Hematopoietic multipotent progenitor cell (in vitro differentiated cells): ENCODE measurements around the gene DLEC1. TPM values are rescaled to one million over a fixed set of nuclear protein-coding genes. Genes with fewer than 3 reads are reported as not detected.

Source experiments
- DNase-seq, 3 donors: peaks; one replicate each; pipeline ENCODE4 v3.0.0-alpha.2; 2011 to 2015; ENCODE audit warnings: low read depth in 2 of 3, low spot score in 2 of 3
- total RNA-seq: library from RNA; depleted of rRNA; stranded (reverse); fragments of >200 nt; gene quantifications from one replicate; pipeline ENCODE4 v1.2.3, GENCODE V29; 2012

DLEC1 gene
- total RNA-seq, 1 donor = 0.54 TPM

GRCh38 chr3:38002291-38002876 is 36.6 kb upstream of the DLEC1 start:
- DNase-seq = no peak

- DNase-seq = no peak
Observed at GRCh38 chr3:38002940-38003339, 36.1 kb upstream of the DLEC1 start.

GRCh38 chr3:38003371-38003816 is 35.6 kb upstream of the DLEC1 start:
- peak in 2 of 3 donors; percentile 37 to 55 for DNase-seq

GRCh38 chr3:38003817-38004414 is 35.1 kb upstream of the DLEC1 start:
- DNase-seq = no peak

- peak in 2 of 3 donors; percentile 50 to 72 for DNase-seq
Observed at GRCh38 chr3:38004415-38005075, 34.5 kb upstream of the DLEC1 start.

GRCh38 chr3:38005076-38006020 is 33.7 kb upstream of the DLEC1 start:
- DNase-seq = no peak

GRCh38 chr3:38006031-38006430 is 33.0 kb upstream of the DLEC1 start:
- no peak for DNase-seq

GRCh38 chr3:38006445-38006995 is 32.5 kb upstream of the DLEC1 start:
- no peak for DNase-seq

- no peak for DNase-seq
Observed at GRCh38 chr3:38007754-38008090, 31.3 kb upstream of the DLEC1 start.

GRCh38 chr3:38008191-38008701 is 30.8 kb upstream of the DLEC1 start:
- DNase-seq = no peak

GRCh38 chr3:38008971-38009580 is 29.9 kb upstream of the DLEC1 start:
- no peak for DNase-seq

- DNase-seq = no peak
Observed at GRCh38 chr3:38009807-38010591, 29.0 kb upstream of the DLEC1 start.

GRCh38 chr3:38011111-38011510 is 27.9 kb upstream of the DLEC1 start:
- no peak for DNase-seq

- DNase-seq = no peak
Observed at GRCh38 chr3:38015485-38015884, 23.5 kb upstream of the DLEC1 start.

- DNase-seq = no peak
Observed at GRCh38 chr3:38015984-38016383, 23.0 kb upstream of the DLEC1 start.

- no peak for DNase-seq
Observed at GRCh38 chr3:38016410-38016809, 22.6 kb upstream of the DLEC1 start.

- no peak for DNase-seq
Observed at GRCh38 chr3:38016847-38017444, 22.1 kb upstream of the DLEC1 start.

- DNase-seq = no peak
Observed at GRCh38 chr3:38017445-38018295, 21.3 kb upstream of the DLEC1 start.
